HG02798 (cell line): Measurements from ENCODE around the gene XPO4.

Source experiments
- ATAC-seq: cut with Tn5 transposase; IDR thresholded peaks from one replicate; pipeline ENCODE4 v1.9.1; 2021; ENCODE audit warnings: mild to moderate bottlenecking; ENCODE audit not compliant: unreplicated experiment, poor library complexity

Gene XPO4

DNA sequence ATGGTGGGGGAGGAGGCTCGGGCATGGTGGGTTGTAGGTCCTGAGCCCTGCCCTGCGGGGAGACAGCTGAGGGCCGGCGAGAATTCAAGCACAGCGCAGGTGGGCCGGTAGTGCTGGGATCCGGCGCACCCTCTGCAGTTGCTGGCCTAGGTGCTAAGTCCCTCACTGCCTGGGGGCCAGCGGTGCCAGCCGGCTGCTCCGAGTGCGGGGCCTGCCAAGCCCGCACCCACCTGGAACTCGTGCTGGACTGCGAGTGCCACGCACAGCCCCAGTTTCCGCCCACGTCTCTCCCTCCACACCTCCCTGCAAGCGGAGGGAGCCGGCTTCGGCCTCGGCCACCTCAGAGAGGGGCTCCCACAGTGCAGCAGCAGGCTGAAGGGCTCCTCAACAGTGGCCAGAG lies 162.5 kb downstream of the XPO4 start:
- ATAC-seq, result no peak

DNA sequence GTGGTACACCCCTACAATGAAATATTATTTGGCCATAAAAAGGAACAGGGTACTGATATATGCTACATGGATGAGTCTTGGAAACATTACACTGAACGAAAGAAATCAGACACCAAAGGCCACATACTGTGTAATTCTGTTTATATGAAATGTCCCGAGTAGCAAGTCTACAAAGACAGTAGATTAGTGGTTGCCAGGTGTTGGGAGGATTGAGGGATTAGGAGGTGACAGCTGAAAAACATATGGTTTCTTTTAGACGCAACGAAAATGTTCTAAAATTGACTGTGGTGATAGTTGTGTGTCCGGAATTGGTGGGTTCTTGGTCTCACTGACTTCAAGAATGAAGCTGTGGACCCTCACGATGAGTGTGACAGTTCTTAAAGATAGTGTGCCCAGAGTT lies 163.9 kb downstream of the XPO4 start:
- no peak for ATAC-seq

DNA sequence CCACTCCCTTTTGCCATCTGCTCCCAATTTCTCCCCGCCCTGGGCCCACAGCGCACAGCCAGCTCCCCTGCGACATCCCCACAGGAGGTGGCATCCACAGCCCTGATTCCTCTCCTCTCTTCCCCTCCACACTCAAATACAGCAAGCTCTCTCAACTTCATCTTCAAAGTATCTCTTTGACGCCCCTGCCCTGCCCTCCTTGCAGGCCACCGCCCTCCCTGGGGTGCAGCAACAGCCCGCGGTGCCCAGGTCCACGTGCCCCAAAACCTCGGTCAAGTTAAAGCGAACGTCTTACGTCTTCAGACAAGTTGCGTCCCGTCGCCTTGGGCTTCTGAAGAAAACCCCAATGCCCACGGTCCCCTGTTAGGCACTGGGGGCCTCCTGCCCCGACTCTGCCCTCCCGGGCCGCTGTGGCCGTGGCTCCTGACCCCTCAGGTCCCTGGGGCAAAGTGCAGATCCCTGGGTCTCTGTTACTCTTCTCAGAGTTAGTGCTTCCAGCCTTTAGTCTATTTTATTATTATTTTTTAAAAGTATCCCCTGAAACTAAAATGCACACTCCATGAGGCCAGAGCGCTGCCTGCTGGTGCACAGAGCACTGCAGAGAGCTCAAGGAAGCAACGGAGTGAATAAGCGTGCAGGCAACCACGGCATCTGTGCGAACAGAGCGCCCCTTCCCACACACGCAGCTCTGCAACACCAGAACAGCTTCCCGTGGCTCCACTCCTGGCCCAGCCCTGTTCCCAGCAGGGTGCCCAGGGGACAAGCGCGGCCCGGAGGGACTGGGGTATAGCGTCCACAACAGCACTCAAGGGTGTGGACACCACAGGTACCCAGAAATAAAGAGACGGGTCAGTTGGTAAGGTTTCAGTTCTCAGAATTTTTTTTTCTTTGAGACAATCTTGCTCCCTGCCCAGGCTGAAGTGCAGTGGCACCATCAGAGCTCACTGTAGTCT lies 172.6 kb downstream of the XPO4 start:
- no peak for ATAC-seq

GRCh38 chr13:20728579-20729311 lies 173.8 kb downstream of the XPO4 start:
- no peak for ATAC-seq

DNA sequence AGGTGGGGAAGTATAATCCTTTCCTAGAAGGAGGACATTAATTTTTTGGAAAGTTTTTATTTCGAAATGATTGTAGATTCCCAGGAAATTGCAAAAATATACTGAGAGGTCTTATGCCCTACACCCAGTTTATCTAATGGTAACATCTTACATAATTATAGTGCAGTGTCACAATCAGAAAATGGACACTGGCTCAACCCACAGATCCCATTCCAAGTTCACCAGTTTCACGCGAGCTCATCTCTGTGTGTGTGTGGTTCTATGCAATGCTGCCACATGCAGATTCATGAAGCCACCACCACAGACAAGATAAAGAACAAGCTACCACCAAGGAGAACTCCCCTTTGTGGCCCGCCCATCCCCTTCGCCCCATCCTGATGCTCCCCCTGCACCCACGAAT lies 174.7 kb downstream of the XPO4 start:
- no peak for ATAC-seq
